Measurements from ENCODE around the gene SPINK13.
"Not testable (repeated sequence)": the region's sequence is repeated elsewhere in the genome, so short reads cannot be mapped to it uniquely, and the experiment has no call there.

The SPINK13 gene

DNA sequence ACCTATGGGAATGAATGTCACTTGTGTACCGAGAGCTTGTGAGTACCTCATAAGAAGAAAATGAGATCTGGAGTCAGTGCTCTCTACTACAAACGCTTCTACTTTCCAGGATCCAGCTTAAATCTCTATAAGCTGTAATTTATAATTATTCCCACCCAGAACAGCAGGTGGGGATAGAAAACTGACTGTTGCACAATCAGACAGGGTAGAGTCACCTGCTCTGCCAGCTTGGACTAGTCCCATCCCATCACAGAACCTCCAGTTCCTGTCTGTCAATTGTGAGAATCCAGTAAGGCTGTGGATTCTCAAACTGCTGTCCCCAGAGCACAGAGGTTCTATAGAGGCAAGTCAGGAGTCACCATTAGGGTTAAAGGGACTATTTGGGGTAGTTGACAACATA lies 45.6 kb downstream of the SPINK13 start:
- no peak for DNase-seq

GRCh38 chr5:148314731-148315130 lies 46.1 kb downstream of the SPINK13 start:
- no peak for DNase-seq

- DNase-seq = not testable (repeated sequence)
Observed at GRCh38 chr5:148320011-148320963, 51.7 kb downstream of the SPINK13 start.

GRCh38 chr5:148333262-148333849 lies 64.8 kb downstream of the SPINK13 start:
- no peak for DNase-seq

DNA sequence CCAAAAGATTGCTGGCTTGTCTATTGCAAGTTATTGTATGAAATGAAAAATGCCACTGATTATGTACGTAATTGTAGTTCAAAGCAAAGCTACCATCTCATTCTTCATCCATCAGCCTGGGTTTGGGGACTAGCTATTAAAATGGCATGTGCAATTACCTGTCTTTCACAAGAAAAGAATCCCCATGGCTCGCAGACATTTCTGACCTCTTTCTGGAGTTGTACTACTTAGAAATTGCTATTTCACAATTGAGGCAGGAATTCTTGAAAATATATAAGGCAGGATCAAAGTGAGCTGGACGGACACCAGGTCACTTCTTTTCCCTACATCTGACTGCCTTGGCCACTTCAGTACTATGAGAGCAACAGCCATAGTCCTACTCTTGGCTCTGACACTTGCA lies 66.7 kb downstream of the SPINK13 start, which contains the start of gene SPINK9:
Gene SPINK9 (plus strand): TSS at position 301 of the 400 bp plus-strand sequence. CDS start 55 bp downstream, at position 356.
- DNase-seq = no peak

Measured in SIG-M5 (cell line).